Hair follicle dermal papilla cell (primary cell): ENCODE data around the gene ZNF746. TPM values are rescaled to one million over a fixed set of nuclear protein-coding genes. Genes with fewer than 3 reads are reported as not detected.

Source experiments
- total RNA-seq: library from RNA; depleted of rRNA; stranded (reverse); fragments of >200 nt; gene quantifications from 2 replicates; pipeline ENCODE4 v1.2.3, GENCODE V29; 2012

Gene ZNF746
- total RNA-seq: 35.8 and 42.5 TPM in 2 replicates

GRCh38 chr7:149497467-149498261 is at the start of gene ZNF746:
Gene ZNF746 (minus strand): TSS chr7:149497809. CDS start chr7:149497536, 273 bp downstream.

GRCh38 chr7:149460493-149461277 is 36.9 kb downstream of the ZNF746 start, which contains the start of gene ZNF777:
Gene ZNF777 (minus strand): TSS chr7:149461062. CDS start chr7:149456022, 5,040 bp downstream.

Other genes starting within 250 kb of the ZNF746 start
- gene ZNF783, start 235.6 kb downstream of the ZNF746 start, total RNA-seq: 17.0 and 20.0 TPM in 2 replicates
- gene ZNF777, start 36.7 kb downstream of the ZNF746 start, total RNA-seq: 12.3 and 12.6 TPM in 2 replicates